Stimulated activated CD8-positive, alpha-beta memory T cell treated with anti-CD3 and anti-CD28 coated beads, Interleukin-4, amount 100 ng/mL, for 4 hours (primary cell): ENCODE measurements around the gene RPL3.

Source experiments
- DNase-seq, 2 donors: peaks; one replicate each; pipeline ENCODE4 v3.0.0-alpha.2; 2020; ENCODE audit warnings: low read depth in 2 of 2, low spot score in 1 of 2

Gene RPL3

DNA sequence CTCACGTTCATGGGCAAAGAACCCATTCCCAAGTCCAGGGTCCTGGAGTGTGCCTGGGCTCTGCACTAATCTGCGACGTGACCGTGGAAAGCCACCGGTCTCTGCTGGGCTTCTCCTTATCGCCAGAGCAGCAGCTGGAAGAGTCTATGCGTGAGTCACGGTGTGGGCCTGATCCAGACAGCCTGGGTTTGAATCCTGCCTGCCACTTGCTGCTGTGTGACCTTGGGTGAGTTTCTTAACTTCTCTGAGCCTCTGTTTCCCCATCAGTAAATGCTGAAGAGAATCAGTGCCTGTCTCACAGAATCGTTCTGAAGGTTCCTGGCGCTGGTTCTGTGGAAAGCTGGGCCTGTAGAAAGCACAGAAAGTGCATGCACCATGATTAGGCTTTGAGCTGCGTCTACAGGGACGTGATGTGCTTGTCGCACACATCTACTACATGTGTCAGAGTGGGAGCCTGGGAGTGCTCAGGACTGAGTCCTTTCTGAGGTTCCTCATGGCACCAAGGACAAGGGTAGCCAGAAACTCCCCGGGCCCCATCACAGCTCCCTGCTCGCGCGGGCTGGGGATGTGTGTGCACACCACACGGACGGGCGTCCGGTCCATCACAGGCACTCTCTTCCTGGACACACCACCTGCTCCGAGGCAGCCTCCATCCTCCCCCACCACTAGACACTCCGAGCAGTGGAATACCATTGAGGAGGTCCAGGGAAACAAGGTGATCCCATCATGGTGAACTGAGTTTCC is 54.1 kb downstream of the RPL3 start:
- DNase-seq: no peak

DNA sequence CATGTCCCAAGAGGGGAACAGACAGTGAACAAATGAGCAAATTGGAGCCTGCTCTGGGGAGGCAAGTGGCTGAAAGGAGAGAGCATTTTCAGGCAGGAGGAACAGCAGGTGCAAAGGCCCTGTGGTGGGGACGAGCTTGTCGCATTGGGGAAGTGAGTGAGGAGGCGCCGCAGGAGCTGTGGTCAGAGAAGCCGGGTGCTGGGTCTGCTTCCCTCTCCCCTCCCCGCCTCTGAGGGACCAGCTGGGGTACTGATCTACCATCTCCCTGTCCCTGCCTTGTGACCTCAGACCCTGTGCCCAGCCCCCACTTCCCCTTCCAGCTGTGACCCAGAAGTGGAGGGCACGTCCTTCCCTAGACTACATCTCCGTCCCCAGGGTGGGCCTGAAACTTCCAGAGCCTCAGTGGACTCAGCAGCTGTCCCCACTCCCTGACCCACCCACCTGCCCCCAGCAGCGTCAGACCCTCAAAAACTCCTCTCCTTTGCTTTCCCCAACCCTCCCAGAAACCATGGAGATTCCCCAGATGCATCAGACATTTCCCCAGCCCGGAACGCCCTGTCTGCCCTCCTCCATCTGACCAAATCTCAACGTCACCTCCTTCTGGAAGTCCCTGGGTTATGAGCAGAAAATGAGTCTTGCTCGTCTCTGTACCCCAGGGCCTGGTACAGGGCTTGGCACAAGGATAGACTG is 54.9 kb downstream of the RPL3 start:
- no peak for DNase-seq

DNA sequence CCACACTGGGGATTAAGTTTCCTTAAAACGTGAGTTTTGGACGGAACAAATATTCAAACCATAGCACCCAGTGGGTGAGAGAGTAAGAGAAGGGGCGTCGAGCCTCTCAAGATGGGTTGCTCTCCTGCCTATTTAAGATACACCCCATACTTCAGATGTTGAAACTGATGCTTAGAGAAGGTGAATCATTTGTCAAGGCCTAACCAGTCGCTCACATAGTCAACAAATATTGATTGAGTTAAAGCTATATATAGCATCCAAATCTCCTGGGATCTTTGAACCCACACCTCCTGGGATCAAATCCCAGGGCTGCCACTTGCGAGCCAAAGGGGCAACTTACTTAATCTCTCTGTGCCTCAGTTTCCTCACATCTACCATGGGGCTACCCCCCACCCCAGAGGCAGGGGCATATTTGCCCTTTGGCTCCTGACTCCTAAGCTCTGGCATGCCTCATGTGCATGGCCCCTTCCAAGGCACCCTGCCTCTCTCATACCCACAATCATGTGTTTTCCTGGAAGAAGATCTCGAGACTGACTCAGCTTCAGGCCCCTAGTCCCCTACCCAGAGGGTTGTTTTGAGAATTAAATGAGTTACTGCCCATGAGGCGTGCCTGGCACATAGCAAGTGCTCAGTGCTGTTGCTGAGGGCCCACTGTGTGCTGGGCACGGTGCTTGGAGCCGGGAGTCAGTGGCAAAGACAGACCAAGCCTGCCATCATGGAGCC is 55.6 kb downstream of the RPL3 start:
- no peak for DNase-seq
